Suprapubic skin (tissue), 4 donors: ENCODE data around the gene TTYH1. TPM values are rescaled to one million over a fixed set of nuclear protein-coding genes. Genes with fewer than 3 reads are reported as not detected.
"Not testable (repeated sequence)": the region's sequence is repeated elsewhere in the genome, so short reads cannot be mapped to it uniquely, and the experiment has no call there.

Experiments
- DNase-seq, 2 donors: peaks; one replicate each; pipeline ENCODE4 v3.0.0-alpha.2; 2019; ENCODE audit warnings: low spot score in 2 of 2
- H3K27ac ChIP-seq: fragments of 200-600 bp; sonication (generic); one replicate; pipeline ENCODE4 v1.5.1; 2019
- H3K27me3 ChIP-seq: fragments of 200-600 bp; sonication (generic); one replicate; pipeline ENCODE4 v1.5.1; 2019
- H3K36me3 ChIP-seq: fragments of 200-600 bp; sonication (generic); one replicate; pipeline ENCODE4 v1.5.1; 2019
- H3K4me1 ChIP-seq: fragments of 200-600 bp; sonication (generic); one replicate; pipeline ENCODE4 v1.5.1; 2019
- H3K4me3 ChIP-seq: fragments of 200-600 bp; sonication (generic); one replicate; pipeline ENCODE4 v1.5.1; 2019; ENCODE audit warnings: mild to moderate bottlenecking
- H3K9me3 ChIP-seq: fragments of 200-600 bp; sonication (generic); one replicate; pipeline ENCODE4 v1.5.1; 2019
- EP300 ChIP-seq: sonication (generic); formaldehyde crosslinking; IDR thresholded peaks from one replicate; pipeline ENCODE4 v1.6.1; 2017; ENCODE audit warnings: antibody characterized with exemption
- POLR2A ChIP-seq, 2 donors: fragments of 450-650 bp; IDR thresholded peaks; one replicate each; pipeline ENCODE4 v1.6.1; 2017; ENCODE audit warnings: antibody characterized with exemption in 2 of 2, mild to moderate bottlenecking in 2 of 2, moderate library complexity in 2 of 2
- POLR2AphosphoS5 ChIP-seq, 3 donors: sonication (generic); formaldehyde crosslinking; IDR thresholded peaks; one replicate each; pipeline ENCODE4 v1.6.1; 2017; ENCODE audit warnings: antibody characterized with exemption in 3 of 3
- WGBS: methylation state at CpG from one replicate; pipeline ENCODE4 v1.1.5; 2018; 5-methylcytosine and 5-hydroxymethylcytosine counted together
- total RNA-seq, 4 donors: library from RNA; depleted of rRNA; stranded (reverse); fragments of >200 nt; gene quantifications; one replicate each; pipeline ENCODE4 v1.1.0, GENCODE V29; 2016
- TF ChIP-seq, protein P1 (sequence below), 2 donors: fragments of 200-600 bp in 1 of 2; fragments of 450-650 bp in 1 of 2; sonication (generic) in 1 of 2; IDR thresholded peaks; one replicate each; pipeline ENCODE4 v1.5.1; 2016 to 2019; ENCODE audit warnings: antibody characterized with exemption in 2 of 2, mild to moderate bottlenecking in 1 of 2, moderate library complexity in 1 of 2

TTYH1 gene
- total RNA-seq: 10 to 100 TPM; 11.2 to 20.4 (median 12.5) TPM

DNA sequence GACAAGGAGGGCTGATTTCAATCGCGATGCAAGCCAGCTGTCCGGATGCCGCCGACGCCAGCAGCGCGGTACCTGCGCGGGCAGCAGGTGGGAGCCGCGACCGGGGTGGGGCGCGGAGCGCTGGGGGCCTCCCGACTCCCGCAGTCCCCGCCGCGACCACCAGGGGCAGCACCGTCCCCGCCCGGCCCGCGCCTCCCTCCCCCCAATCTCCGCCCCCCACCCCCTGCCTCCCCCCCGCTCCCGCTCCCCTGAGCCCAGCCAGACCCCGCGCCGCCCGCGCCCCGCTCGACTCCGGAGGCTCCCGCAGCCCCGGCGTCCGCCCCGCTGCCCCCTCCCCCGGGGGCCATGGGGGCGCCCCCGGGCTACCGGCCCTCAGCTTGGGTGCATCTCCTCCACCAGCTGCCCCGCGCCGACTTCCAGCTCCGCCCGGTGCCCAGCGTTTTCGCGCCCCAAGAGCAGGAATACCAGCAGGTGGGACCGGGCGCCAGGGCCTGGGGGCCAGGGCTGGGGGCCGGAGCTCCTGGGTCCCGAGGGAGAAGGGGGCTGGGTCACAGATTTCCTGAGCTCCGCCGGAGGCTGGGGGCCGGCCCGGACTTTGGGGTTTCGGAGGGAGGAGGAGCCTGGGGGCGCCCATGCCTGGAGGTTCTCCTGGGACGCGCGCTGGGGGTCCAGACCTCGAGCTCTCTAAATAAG is at the start of gene TTYH1:
TSS of gene TTYH1 (plus strand) at position 257 of the 693 bp plus-strand sequence. CDS start at position 346, 89 bp downstream.
- WGBS: 2% methylated on average over 18 of the region's 68 CpGs
- H3K9me3 ChIP-seq: no peaks in the 10 kb centered on the region
- no peak for DNase-seq
- peak within 1 kb of the TSS; percentile 60 for H3K27ac ChIP-seq
- H3K4me3 ChIP-seq: peak within 1 kb of the TSS; percentile 37
- peaks cover 66% of the 10 kb centered on the region for H3K27me3 ChIP-seq
- no peaks in the 10 kb centered on the region for H3K36me3 ChIP-seq
- H3K4me1 ChIP-seq: peaks cover 14% of the 10 kb centered on the region
- no peak for TF ChIP-seq POLR2AphosphoS5 (IDR thresholded peaks at IDR 0.05)
- TF ChIP-seq, protein P1, sequence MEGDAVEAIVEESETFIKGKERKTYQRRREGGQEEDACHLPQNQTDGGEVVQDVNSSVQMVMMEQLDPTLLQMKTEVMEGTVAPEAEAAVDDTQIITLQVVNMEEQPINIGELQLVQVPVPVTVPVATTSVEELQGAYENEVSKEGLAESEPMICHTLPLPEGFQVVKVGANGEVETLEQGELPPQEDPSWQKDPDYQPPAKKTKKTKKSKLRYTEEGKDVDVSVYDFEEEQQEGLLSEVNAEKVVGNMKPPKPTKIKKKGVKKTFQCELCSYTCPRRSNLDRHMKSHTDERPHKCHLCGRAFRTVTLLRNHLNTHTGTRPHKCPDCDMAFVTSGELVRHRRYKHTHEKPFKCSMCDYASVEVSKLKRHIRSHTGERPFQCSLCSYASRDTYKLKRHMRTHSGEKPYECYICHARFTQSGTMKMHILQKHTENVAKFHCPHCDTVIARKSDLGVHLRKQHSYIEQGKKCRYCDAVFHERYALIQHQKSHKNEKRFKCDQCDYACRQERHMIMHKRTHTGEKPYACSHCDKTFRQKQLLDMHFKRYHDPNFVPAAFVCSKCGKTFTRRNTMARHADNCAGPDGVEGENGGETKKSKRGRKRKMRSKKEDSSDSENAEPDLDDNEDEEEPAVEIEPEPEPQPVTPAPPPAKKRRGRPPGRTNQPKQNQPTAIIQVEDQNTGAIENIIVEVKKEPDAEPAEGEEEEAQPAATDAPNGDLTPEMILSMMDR (IDR thresholded peaks at IDR 0.05): peak in 1 of 2 donors; percentile 68
- TF ChIP-seq EP300: no peak
- TF ChIP-seq POLR2A (IDR thresholded peaks at IDR 0.05): no peak

DNA sequence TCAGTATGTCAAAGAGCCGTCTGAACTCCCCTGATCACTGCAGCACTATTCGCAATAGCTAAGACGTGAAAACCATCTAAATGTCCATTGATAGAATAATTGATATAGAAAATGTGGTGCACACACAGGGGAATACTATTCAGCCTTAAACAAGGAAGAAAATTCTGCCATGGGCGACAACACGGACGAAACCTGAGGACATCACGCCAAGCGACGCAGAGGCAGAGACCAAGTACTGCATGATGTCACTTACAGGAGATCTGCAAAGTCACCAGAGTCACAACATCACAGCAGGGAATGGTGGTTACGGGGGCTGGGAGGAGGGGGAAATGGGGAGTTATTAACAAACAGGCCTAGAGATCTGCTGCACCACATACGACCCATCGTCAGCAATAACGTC is 49.5 kb upstream of the TTYH1 start:
- 90% methylated on average over 13 of the region's 13 CpGs for WGBS
- not testable (repeated sequence) for H3K27ac ChIP-seq, H3K9me3 ChIP-seq, H3K36me3 ChIP-seq, DNase-seq, H3K4me1 ChIP-seq, H3K27me3 ChIP-seq, H3K4me3 ChIP-seq

DNA sequence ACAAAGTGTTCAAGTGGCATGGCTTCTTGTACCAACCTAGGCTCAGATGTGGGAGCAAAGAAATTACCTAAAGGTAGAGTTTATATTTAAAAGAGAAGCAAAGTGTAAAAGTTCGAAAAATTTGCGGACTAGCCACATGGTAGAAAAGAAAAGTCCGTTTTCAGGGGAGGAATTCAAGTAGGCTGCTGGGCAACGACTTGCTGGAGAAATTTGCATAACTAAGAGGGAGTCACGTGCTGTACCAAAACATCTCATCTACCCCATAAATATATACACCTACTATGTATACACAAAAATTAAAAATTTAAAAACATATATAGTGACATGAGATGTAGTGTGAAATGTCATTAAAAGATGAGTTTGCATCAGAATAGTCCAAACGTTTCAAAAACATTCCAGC is 48.5 kb upstream of the TTYH1 start:
- Histone ChIP-seq H3K36me3 (no peaks in the 10 kb centered on the region), H3K4me1 (no peaks in the 10 kb centered on the region), H3K27me3 (no peaks in the 10 kb centered on the region), H3K9me3 (no peaks in the 10 kb centered on the region), H3K4me3 (no peak overlapping the region), H3K27ac (no peak overlapping the region)
- DNase-seq: no peak
- no peak for TF ChIP-seq POLR2A (IDR thresholded peaks at IDR 0.05)
- TF ChIP-seq, protein P1 (IDR thresholded peaks at IDR 0.05): no peak
- WGBS: 60% methylated on average over 6 of the region's 6 CpGs

DNA sequence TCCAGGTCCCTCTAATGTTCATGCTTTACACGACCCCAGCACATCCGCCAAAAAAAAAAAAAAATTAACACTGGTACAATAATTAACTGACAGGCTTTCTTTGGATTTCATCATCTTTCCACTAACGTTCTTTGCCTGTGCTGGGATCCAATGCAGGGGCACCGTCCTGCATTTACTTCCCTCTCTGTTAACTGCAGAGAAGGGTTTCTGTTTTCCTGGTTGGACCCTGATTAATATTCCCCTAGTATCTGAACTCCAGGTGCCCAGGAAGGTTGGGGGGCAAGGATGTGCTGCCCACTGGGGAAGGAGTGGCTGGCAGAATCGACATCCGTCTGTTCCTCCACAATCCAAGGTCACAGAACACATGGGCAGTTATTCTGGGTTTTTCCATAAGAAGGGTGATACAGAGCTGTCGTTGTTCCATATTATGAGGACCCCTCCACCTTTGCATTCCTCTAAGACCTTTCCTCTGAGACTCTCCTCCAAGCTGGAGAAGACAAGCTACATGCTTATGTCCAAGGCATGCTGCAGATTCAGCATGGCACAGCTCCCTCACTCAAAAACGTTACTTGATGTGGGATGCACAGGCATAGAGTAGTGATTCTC is 46.1 kb upstream of the TTYH1 start:
- H3K4me3 ChIP-seq: no peak overlapping the region
- TF ChIP-seq POLR2A (IDR thresholded peaks at IDR 0.05): no peak
- TF ChIP-seq, protein P1 (IDR thresholded peaks at IDR 0.05): no peak
- no peak for TF ChIP-seq POLR2AphosphoS5 (IDR thresholded peaks at IDR 0.05)
- no peak for TF ChIP-seq EP300
- 60% methylated on average over 8 of the region's 8 CpGs for whole genome bisulfite sequencing
- H3K9me3 ChIP-seq: no peaks in the 10 kb centered on the region
- no peak overlapping the region for H3K27ac ChIP-seq
- no peaks in the 10 kb centered on the region for H3K27me3 ChIP-seq
- no peak for DNase-seq
- no peaks in the 10 kb centered on the region for H3K4me1 ChIP-seq
- no peaks in the 10 kb centered on the region for H3K36me3 ChIP-seq

DNA sequence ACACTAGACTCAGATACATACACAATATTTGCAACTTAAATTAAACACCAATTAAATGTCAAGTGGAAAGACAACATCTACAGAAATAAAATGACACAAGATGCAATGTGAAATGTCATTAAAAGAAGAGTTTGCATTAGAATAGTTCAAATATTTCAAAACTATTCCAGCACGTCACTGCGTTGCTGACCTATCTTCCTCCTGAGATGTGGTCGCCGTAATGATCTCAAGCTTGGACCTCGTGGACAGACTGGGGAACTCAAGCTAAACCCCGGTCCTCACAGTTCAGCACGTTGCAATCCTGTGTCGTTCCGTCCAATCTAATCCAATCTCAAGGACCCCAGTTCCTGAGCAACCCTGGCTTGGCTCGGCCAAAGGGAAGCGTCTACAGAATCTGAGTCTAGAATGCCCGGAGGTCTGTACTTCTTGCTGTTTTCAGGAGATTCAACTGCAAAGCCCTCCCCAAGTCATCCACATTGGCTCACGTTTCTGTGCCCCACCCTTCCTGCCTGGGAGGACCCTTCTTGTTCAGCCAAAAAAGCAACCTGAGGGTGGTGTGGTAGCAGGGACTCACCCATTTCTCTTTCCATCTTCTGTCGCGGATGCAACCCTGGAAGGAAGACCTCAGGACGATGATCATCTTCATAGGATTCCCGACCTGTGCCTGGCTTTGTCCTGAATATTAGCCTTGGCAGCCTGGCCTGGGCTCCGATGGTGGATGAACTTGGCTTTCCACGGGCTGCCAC is 45.4 kb upstream of the TTYH1 start:
- H3K27me3 ChIP-seq, H3K4me3 ChIP-seq, H3K27ac ChIP-seq, DNase-seq, H3K9me3 ChIP-seq, H3K4me1 ChIP-seq, H3K36me3 ChIP-seq: not testable (repeated sequence)
- whole genome bisulfite sequencing: 89% methylated on average over 13 of the region's 19 CpGs

DNA sequence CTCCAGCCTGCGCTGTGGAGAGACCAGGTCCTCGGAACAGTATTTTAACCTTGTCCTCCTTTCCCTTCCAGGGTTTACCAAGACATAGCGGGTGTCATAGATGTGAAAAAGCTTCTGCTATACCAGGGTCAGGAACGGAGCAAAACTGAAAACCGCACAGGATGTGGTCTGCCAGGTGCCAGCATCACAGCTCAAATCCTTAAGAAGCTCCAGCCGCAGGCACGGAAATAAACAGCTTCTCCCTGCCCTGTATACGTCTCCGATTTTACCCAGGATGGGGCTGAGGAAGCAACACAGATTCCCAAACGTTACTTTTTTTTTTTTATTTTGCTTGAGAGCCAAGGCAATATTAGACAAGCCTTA is 44.8 kb upstream of the TTYH1 start:
- not testable (repeated sequence) for H3K27ac ChIP-seq, H3K4me3 ChIP-seq, H3K4me1 ChIP-seq, DNase-seq, H3K9me3 ChIP-seq, H3K27me3 ChIP-seq, H3K36me3 ChIP-seq
- 64% methylated on average over 7 of the region's 10 CpGs for WGBS

DNA sequence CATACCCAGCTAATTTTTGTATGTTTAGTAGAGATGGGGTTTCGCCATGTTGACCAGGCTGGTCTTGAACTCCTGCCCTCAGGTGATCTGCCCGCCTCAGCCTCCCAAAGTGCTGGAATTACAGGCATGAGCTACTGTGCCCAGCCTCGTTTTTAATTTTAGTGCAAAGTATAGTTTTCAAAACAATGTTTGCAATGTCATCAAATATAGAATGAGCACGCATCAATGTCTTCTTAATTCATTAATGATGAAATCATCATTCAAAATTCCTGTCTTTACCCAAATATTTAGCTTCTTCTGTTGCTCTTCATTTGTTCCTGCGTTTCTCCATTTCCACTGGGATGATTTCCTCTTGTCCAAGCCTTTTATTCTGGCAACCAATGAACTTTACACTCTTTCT is 43.8 kb upstream of the TTYH1 start:
- not testable (repeated sequence) for H3K9me3 ChIP-seq, H3K27ac ChIP-seq

More for the DNA sequence above, 43.8 kb upstream of the TTYH1 start:
- not testable (repeated sequence) for H3K4me3 ChIP-seq, H3K27me3 ChIP-seq, H3K36me3 ChIP-seq, H3K4me1 ChIP-seq, DNase-seq
- WGBS: 79% methylated on average over 5 of the region's 5 CpGs
